DMS114 treated with DMSO at 0.1 percent for 48 hours (cell line): Measurements from ENCODE around the gene JDP2.
"Not testable (repeated sequence)": the region's sequence is repeated elsewhere in the genome, so short reads cannot be mapped to it uniquely, and the experiment has no call there.

Experiments used
- DNase-seq: peaks from one replicate; lab custom pipeline; 2025; ENCODE audit not compliant: unreplicated experiment; lab: John Stamatoyannopoulos, UW

The JDP2 gene

GRCh38 chr14:75454963-75455546 is 27.2 kb downstream of the JDP2 start:
- DNase-seq = no peak

GRCh38 chr14:75456069-75456996 is 28.5 kb downstream of the JDP2 start:
- no peak for DNase-seq

DNA sequence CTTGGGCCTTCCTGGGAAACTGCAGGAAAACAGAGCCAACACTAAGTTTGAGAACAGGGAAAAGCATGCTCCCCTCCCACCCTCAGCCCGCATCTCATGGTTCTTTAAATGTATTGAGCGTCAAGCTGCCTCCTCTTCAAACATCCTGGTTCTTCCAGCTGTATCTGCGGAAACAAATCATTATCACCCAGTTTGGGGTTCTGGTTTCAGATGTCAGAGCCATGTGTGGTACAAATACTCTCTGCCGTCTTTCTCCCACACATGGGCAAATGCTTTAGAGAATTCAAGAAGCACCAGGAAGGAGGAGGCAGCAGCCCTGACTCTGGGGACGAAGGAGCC is 29.1 kb downstream of the JDP2 start:
- no peak for DNase-seq

- no peak for DNase-seq
Measured at GRCh38 chr14:75457648-75458165, 29.9 kb downstream of the JDP2 start.

DNA sequence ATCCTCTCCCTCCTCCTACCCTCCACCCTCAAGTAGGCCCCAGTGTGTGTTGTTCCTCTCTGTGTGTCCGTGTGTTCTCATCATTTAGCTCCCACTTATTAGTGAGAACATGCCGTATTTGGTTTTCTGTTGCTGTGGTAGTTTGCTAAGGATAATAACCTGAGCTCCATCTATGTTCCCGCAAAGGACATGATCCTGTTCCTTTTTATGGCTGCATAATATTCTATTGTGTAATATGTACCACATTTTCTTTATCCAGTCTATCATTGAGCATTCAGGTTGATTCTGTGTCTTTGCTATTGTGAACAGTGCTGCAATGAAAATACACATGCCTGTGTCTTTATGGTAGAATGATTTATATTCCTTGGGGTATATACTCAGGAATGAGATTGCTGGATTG is 30.5 kb downstream of the JDP2 start:
- no peak for DNase-seq

DNA sequence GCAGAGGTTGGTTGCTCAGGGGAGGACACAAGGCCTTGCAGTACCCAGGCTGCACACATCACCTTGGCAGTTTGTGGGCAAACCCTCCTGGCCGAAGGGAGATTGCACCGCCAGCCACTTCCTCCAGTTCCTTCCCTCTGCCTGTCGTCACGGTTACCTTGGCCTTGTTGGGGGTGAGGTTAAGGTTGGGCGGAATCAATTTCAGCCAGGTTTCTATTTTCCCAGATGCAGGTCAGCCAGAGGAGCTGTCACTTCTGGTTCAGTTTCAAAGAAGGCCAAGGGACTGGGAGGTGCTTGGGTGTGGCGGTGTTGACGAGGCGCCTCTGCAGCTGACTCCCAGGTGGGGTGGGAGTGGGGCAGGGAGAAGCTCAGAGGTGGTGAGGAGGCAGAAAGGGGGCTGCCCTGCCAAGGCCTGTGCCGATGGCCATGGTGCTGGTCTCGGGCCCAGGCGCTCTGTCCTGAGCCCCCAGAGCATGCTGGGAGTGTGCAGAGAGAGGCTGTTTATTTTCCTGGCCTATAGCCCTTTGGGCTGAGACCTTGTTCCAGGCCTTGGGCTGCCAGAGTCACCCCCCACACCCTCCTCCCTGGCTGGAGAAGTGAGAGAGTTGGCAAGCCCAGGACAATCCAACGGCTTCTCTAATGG is 31.4 kb downstream of the JDP2 start:
- no peak for DNase-seq

- no peak for DNase-seq
Measured at GRCh38 chr14:75459791-75460190, 32.0 kb downstream of the JDP2 start.

DNA sequence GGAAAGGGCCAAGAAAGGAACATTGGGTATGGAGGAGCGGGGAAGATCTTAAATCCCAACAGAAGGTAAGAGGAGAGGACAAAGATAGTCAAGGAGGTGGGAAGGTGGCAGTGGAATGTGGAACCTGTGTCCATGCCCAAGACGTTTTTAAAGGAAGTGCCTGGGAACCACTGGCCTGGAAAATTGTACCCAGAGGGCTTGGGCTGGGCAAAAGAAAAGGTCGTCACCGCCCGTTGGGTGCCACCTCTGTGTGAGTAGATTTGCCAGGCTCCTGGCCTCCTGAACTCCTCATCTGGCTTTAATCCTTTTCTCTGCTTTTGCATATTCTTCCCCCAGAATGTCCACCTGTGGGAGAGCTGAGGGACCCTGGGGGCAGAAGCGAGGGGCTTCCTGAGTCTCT is 32.6 kb downstream of the JDP2 start:
- no peak for DNase-seq

DNA sequence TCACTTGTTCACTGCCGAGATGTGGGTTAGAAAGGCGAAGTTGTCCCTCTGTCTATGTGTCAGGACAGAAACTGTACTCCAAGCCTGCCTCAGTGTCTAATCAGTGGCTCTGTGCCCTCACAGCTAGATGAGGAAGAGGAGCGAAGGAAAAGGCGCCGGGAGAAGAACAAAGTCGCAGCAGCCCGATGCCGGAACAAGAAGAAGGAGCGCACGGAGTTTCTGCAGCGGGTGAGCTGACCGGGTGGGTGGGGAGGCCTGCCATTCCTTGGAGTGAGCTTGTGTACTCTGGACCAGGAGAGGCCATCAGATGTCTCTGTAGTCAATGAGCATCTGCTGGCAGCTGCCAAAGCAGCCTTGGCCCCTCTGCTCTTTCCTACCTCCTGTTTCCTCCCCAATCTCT is 33.5 kb downstream of the JDP2 start:
- no peak for DNase-seq

DNA sequence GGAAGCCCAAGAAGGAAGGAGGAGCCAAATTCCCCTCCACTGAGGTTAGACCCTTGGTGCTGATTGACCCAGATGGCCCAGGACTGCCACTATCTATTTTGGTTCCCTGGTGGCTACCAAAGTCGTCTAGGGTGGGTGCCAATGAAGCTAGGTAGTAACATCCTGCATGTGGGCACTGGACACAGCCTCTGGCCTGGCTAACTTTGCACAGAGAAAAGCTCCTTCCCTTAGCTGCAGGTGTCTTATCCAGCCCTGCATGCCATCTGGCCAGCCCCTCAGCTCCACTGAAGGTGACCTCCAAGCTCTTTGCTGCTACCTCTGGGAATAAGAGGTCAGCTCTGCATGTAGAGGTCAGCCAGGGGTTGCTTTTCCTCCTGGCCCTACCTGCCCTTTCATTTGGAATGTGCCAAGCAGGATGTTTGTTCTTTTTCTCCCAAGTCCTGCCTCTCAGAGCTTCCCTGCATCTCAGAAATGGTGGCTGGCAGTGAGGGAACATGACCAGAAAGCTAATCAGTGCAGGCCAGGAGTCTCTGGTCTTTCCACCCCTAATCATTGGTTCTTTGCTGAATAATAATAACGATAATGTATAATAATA is 34.0 kb downstream of the JDP2 start:
- no peak for DNase-seq

DNA sequence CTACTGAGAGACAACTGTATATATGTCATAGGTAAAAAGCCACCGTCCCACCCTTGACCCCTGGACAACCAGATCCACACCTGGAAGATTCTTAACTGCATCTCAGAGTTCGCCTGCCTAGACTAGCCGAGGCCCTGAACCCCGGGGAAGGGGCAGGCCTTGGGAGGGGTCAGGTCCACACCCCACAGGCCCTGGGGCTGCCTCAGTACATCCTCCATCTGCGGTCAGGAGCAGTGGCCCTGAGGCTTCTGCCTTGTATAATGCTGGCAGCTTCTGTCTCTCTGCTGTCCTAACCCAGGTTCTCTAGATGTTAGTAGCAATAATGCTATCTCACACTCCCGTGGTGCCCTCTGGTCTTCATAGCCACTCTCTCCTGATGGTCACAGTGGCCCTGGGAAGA is 36.8 kb downstream of the JDP2 start:
- no peak for DNase-seq

DNA sequence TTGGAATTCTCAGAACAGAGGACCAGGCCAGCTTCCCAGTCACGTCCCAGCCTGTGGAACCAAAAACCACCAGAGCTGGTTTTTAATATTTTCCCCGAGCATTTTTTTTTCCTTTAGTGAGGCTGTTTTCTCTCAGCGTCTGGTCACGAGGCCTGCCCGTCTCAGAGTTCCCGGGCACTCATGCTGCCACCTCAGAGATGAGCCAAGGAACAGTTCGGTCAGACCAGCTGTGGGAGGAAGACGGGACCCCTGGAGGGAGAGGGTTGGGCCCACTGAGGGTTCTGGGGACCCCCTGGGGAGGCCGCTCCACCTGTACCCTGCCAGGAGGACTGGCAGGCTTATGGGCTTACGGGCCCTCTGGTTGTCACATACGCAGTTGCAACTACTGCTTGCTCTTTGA is 39.9 kb downstream of the JDP2 start:
- DNase-seq = no peak

- no peak for DNase-seq
Measured at GRCh38 chr14:75469164-75469563, 41.3 kb downstream of the JDP2 start.

DNA sequence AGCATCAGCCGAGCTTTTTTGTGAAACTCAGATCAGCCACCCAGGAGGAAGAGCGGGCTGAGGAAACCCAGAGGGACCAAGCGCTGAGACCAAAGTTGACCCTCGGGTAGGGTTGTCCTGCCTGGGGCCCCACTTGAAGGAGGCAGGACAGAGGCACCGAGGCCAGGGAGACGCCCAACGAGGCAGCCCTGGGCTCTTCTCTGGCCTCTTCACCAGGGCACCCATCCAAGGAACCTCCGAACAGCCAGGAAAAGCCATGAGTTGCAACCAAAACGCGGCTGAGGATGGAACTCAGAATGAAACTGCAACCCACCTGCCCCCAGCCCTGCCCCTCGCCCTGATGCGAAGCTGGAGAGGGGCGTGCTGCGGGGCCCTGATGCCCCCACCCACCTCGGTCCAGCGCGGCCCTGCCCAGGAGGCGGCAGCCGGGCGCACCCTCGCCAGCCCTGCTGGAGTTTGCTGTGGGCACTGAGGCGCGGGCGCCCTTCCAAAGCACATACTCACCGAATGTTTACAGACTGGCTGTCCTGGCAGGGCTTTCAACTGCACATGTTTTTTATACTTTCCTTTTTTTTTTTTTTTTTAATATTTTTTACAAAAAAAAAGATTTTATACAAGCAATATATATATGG is 41.9 kb downstream of the JDP2 start:
- DNase-seq = no peak

GRCh38 chr14:75470238-75470797 is 42.5 kb downstream of the JDP2 start:
- DNase-seq = no peak

- no peak for DNase-seq
Measured at GRCh38 chr14:75471059-75471458, 43.2 kb downstream of the JDP2 start.

GRCh38 chr14:75474127-75474526 is 46.3 kb downstream of the JDP2 start:
- not testable (repeated sequence) for DNase-seq

GRCh38 chr14:75476274-75476995 is 48.6 kb downstream of the JDP2 start:
- DNase-seq = no peak

DNA sequence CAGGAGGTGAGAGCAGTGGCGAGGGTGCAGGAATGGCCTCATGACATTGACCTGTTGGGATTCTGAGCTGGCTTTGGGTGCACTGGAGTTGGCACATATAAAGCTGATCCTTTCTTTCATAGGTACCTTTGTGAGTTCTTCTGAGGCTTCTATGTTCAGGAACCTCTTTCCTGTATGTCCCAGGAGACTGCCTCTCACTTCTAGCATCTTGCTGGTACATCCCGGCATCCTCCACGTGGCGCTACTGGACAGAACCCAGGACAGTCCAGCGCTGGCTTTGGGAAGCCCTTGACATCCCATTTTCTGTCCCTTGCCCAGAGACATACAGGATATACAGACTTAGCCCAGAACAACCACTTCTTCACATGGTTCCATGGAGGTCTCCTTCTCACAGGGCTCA is 50.1 kb downstream of the JDP2 start:
- no peak for DNase-seq
